Mesenchymal stem cell (in vitro differentiated cells and primary cell): ENCODE measurements around the gene DNAH14.

Experiments
- DNase-seq: peaks from one replicate; pipeline ENCODE4 v3.0.0-alpha.2; 2013
- H2AFZ ChIP-seq: one replicate; pipeline ENCODE4 v1.6.1; 2013; ENCODE audit warnings: low read depth, mild to moderate bottlenecking, control low read depth, inconsistent platforms, low read length, moderate library complexity
- H2AK5ac ChIP-seq: 2 replicates; pipeline ENCODE4 v1.6.1; 2013; ENCODE audit warnings: low read length, moderate library complexity, mild to moderate bottlenecking, inconsistent platforms; ENCODE audit not compliant: severe bottlenecking
- H2BK120ac ChIP-seq: one replicate; pipeline ENCODE4 v1.6.1; 2013; ENCODE audit warnings: low read depth, mild to moderate bottlenecking, inconsistent platforms, low read length, moderate library complexity
- H2BK12ac ChIP-seq, 2 experiments: one replicate each; pipeline ENCODE4 v1.6.1; 2013; ENCODE audit warnings: inconsistent platforms in 2 of 2, low read length in 2 of 2, mild to moderate bottlenecking in 2 of 2, moderate library complexity in 2 of 2, control low read depth in 1 of 2
- H2BK15ac ChIP-seq: one replicate; pipeline ENCODE4 v1.6.1; 2013; ENCODE audit warnings: mild to moderate bottlenecking, low read depth, inconsistent platforms; ENCODE audit not compliant: poor library complexity, severe bottlenecking
- H2BK5ac ChIP-seq: 2 replicates; pipeline ENCODE4 v1.6.1; 2013; ENCODE audit warnings: low read depth, mild to moderate bottlenecking, low read length, control low read depth, inconsistent platforms; ENCODE audit not compliant: poor library complexity, severe bottlenecking
- H3K14ac ChIP-seq, 2 experiments: one replicate each; pipeline ENCODE4 v1.6.1; 2013; ENCODE audit warnings: inconsistent platforms in 2 of 2, low read length in 2 of 2, control low read depth in 1 of 2, mild to moderate bottlenecking in 1 of 2, moderate library complexity in 1 of 2
- H3K18ac ChIP-seq, 2 experiments: one replicate each; pipeline ENCODE4 v1.6.1; 2013; ENCODE audit warnings: inconsistent platforms in 2 of 2, low read length in 2 of 2, control low read depth in 1 of 2, low read depth in 1 of 2, mild to moderate bottlenecking in 1 of 2
- H3K23ac ChIP-seq, 2 experiments: one replicate each; pipeline ENCODE4 v1.6.1; 2013; ENCODE audit warnings: inconsistent platforms in 2 of 2, low read length in 2 of 2, mild to moderate bottlenecking in 2 of 2, moderate library complexity in 2 of 2, control low read depth in 1 of 2
- H3K27ac ChIP-seq: 2 replicates; pipeline ENCODE4 v1.5.1; 2013; ENCODE audit warnings: mild to moderate bottlenecking, moderate library complexity, low read length, control low read depth, inconsistent platforms; ENCODE audit not compliant: poor library complexity, severe bottlenecking
- H3K27me3 ChIP-seq, 2 experiments: 2 replicates each; pipeline versions ENCODE4 v1.6.1 to v1.7.0; 2013; ENCODE audit warnings: low read length in 2 of 2, mild to moderate bottlenecking in 2 of 2, moderate library complexity in 2 of 2, control low read depth in 1 of 2, inconsistent platforms in 1 of 2; ENCODE audit not compliant: control insufficient read depth in 1 of 2, insufficient read depth in 1 of 2
- H3K36me3 ChIP-seq, 2 experiments: 2 replicates each; pipeline versions ENCODE4 v1.6.1 to v1.7.0; 2013; ENCODE audit warnings: low read length in 2 of 2, control low read depth in 1 of 2, inconsistent platforms in 1 of 2, low read depth in 1 of 2, mild to moderate bottlenecking in 1 of 2; ENCODE audit not compliant: insufficient read depth in 2 of 2, control insufficient read depth in 1 of 2
- H3K4ac ChIP-seq, 2 experiments: one replicate each; pipeline ENCODE4 v1.6.1; 2013; ENCODE audit warnings: inconsistent platforms in 2 of 2, low read length in 2 of 2, mild to moderate bottlenecking in 2 of 2, moderate library complexity in 2 of 2, control low read depth in 1 of 2, low read depth in 1 of 2
- H3K4me1 ChIP-seq: 2 replicates; pipeline ENCODE4 v1.6.1; 2013; ENCODE audit warnings: low read depth, low read length, control low read depth; ENCODE audit not compliant: control insufficient read depth, insufficient read depth
- H3K4me2 ChIP-seq: 2 replicates; pipeline ENCODE4 v1.6.1; 2013; ENCODE audit warnings: low read length, mild to moderate bottlenecking, inconsistent platforms; ENCODE audit not compliant: poor library complexity, severe bottlenecking
- H3K4me3 ChIP-seq, 2 experiments: 2 replicates each; pipeline versions ENCODE4 v1.5.1 to v1.7.0; 2013; ENCODE audit warnings: low read length in 2 of 2, mild to moderate bottlenecking in 2 of 2, control low read depth in 1 of 2, low read depth in 1 of 2; ENCODE audit not compliant: insufficient read depth in 1 of 2
- H3K79me1 ChIP-seq: replicated peaks from 2 replicates; pipeline ENCODE4 v1.6.1; 2013; ENCODE audit warnings: mild to moderate bottlenecking, control low read depth, low read length, inconsistent platforms; ENCODE audit not compliant: poor library complexity, severe bottlenecking
- H3K9ac ChIP-seq: 2 replicates; pipeline ENCODE4 v1.7.0; 2013; ENCODE audit warnings: mild to moderate bottlenecking, low read length, moderate library complexity
- H3K9me3 ChIP-seq: 2 replicates; pipeline ENCODE4 v1.7.0; 2013; ENCODE audit warnings: mild to moderate bottlenecking, low read length; ENCODE audit not compliant: control insufficient read depth
- H4K8ac ChIP-seq: one replicate; pipeline ENCODE4 v1.6.1; 2013; ENCODE audit warnings: inconsistent platforms, mild to moderate bottlenecking, low read length, moderate library complexity
- H4K91ac ChIP-seq: one replicate; pipeline ENCODE4 v1.6.1; 2013; ENCODE audit warnings: mild to moderate bottlenecking, low read length, inconsistent platforms
- WGBS: methylation state at CpG from one replicate; pipeline ENCODE4 v1.1.7; 2013; ENCODE audit warnings: mixed read lengths; 5-methylcytosine and 5-hydroxymethylcytosine counted together

DNAH14 gene

DNA sequence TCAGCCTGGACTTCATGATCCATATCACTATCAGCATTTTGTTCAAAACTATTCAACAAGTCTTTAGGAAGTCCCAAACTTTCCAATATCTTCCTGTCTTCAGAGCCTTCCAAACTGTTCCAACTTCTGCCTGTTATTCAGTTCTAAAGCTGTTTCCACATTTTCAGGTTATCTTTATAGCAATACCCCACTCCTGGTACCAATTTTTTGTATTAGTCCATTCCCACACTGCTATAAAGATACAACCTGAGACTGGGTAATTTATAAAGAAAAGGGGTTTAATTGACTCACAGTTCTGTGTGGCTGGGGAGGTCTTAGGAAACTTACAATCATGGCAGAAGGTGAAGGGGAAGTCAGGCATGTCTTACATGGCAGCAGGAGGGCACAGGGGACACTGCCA is 18.3 kb upstream of the DNAH14 start:
- Histone ChIP-seq H3K18ac (no peak overlapping the region), H2BK5ac (no peak overlapping the region), H2BK15ac (no peak overlapping the region), H4K8ac (no peak overlapping the region), H3K27ac (no peak overlapping the region), H3K27me3 (peaks cover 5 to 14% of the 10 kb centered on the region in 2 experiments), H3K4ac (no peak overlapping the region), H3K23ac (no peak overlapping the region), H3K9me3 (peaks cover 29% of the 10 kb centered on the region), H4K91ac (no peak overlapping the region), H3K14ac (no peak overlapping the region), H3K4me3 (no peak overlapping the region), H2BK120ac (no peak overlapping the region), H3K9ac (no peak overlapping the region), H3K4me1 (no peaks in the 10 kb centered on the region), H2BK12ac (no peak overlapping the region), H3K4me2 (no peak overlapping the region), H3K36me3 (no peaks in the 10 kb centered on the region), H2AFZ (no peak overlapping the region), H3K79me1 (no peaks in the 10 kb centered on the region), H2AK5ac (no peak overlapping the region)
- no peak for DNase-seq

DNA sequence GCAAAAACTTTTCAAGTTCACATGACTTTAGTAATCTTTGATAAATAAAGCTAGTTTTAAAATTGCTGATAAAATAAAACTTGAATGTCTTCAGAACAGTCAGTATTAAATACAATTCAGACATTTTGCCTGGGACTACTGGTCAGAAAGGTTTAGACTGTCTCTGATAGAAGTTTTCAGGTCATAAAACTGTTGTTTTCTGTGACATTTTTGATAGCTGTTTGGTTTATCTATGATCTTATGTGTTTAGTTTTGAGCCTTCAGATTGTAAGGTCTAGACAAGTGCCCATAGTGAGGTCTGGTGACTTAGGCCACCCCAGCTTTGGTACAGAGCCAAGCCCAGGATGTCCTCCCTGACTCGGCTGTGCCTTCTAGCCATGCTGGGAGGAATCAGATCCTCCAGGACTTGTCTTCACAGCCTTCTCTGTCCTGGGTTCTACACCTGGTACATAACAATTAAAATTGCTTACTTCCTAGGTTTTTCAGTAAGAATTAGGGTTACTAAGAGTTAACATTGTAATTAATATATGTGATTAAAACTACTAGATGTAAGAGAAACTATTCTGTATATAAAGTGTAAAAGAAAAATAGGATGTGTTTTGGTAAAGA is 15.1 kb upstream of the DNAH14 start:
- no peak overlapping the region for H2AFZ ChIP-seq
- H3K36me3 ChIP-seq: no peaks in the 10 kb centered on the region
- no peak overlapping the region for H2BK120ac ChIP-seq
- WGBS: no CpG with 5 or more reads among the region's 1 CpG
- H3K27ac ChIP-seq: no peak overlapping the region
- no peaks in the 10 kb centered on the region for H3K79me1 ChIP-seq
- no peak overlapping the region for H4K8ac ChIP-seq
- no peak overlapping the region for H3K4me2 ChIP-seq
- no peak overlapping the region for H3K14ac ChIP-seq
- no peak for DNase-seq
- no peak overlapping the region for H2BK12ac ChIP-seq
- H2AK5ac ChIP-seq: no peak overlapping the region
- peaks cover 29% of the 10 kb centered on the region for H3K9me3 ChIP-seq
- no peak overlapping the region for H3K9ac ChIP-seq
- no peak overlapping the region for H2BK15ac ChIP-seq
- no peak overlapping the region for H2BK5ac ChIP-seq
- H4K91ac ChIP-seq: no peak overlapping the region
- no peak overlapping the region for H3K4ac ChIP-seq
- no peak overlapping the region for H3K18ac ChIP-seq
- H3K27me3 ChIP-seq: no peaks in the 10 kb centered on the region
- H3K4me3 ChIP-seq: no peak overlapping the region
- no peak overlapping the region for H3K23ac ChIP-seq
- no peaks in the 10 kb centered on the region for H3K4me1 ChIP-seq

- H4K8ac ChIP-seq: no peak overlapping the region
- H3K18ac ChIP-seq: no peak overlapping the region
- H3K9ac ChIP-seq: peak overlapping the region; percentile 30
- H3K14ac ChIP-seq: no peak overlapping the region
- peak overlapping the region in 1 of 2 experiments; percentile 72 for H3K4me3 ChIP-seq
- 94% methylated on average over 4 of the region's 4 CpGs for whole genome bisulfite sequencing
- H2AFZ ChIP-seq: peak overlapping the region; percentile 53
- no peak overlapping the region for H3K4me2 ChIP-seq
- no peak overlapping the region for H2BK15ac ChIP-seq
- H3K4ac ChIP-seq: no peak overlapping the region
- H3K36me3 ChIP-seq: no peaks in the 10 kb centered on the region
- no peak overlapping the region for H2BK120ac ChIP-seq
- H3K27me3 ChIP-seq: no peaks in the 10 kb centered on the region
- H2AK5ac ChIP-seq: no peak overlapping the region
- H3K79me1 ChIP-seq: no peaks in the 10 kb centered on the region
- peaks cover 4% of the 10 kb centered on the region for H3K9me3 ChIP-seq
- H3K23ac ChIP-seq: no peak overlapping the region
- H2BK12ac ChIP-seq: no peak overlapping the region
- no peak for DNase-seq
- H2BK5ac ChIP-seq: no peak overlapping the region
- H3K27ac ChIP-seq: no peak overlapping the region
- peaks cover 3% of the 10 kb centered on the region for H3K4me1 ChIP-seq
- H4K91ac ChIP-seq: no peak overlapping the region
Observed at GRCh38 chr1:224919508-224919907, 10.0 kb upstream of the DNAH14 start.

- H3K18ac ChIP-seq: no peak overlapping the region
- no peaks in the 10 kb centered on the region for H3K79me1 ChIP-seq
- DNase-seq: no peak
- peak overlapping the region; percentile 46 for H3K9ac ChIP-seq
- no peak overlapping the region for H2BK120ac ChIP-seq
- H3K4ac ChIP-seq: no peak overlapping the region
- H3K4me1 ChIP-seq: peaks cover 3% of the 10 kb centered on the region
- no peak overlapping the region for H2BK5ac ChIP-seq
- H3K27ac ChIP-seq: no peak overlapping the region
- H3K23ac ChIP-seq: no peak overlapping the region
- no peak overlapping the region for H4K91ac ChIP-seq
- H2AFZ ChIP-seq: no peak overlapping the region
- no peak overlapping the region for H2BK15ac ChIP-seq
- H3K36me3 ChIP-seq: no peaks in the 10 kb centered on the region
- no peak overlapping the region for H3K14ac ChIP-seq
- no peak overlapping the region for H4K8ac ChIP-seq
- H3K9me3 ChIP-seq: no peaks in the 10 kb centered on the region
- no peaks in the 10 kb centered on the region for H3K27me3 ChIP-seq
- no peak overlapping the region for H2BK12ac ChIP-seq
- H3K4me2 ChIP-seq: no peak overlapping the region
- no peak overlapping the region for H3K4me3 ChIP-seq
- H2AK5ac ChIP-seq: no peak overlapping the region
Observed at GRCh38 chr1:224920930-224921329, 8.5 kb upstream of the DNAH14 start.
